ENCODE measurements around the gene ADGRD2. TPM values are rescaled to one million over a fixed set of nuclear protein-coding genes. Genes with fewer than 3 reads are reported as not detected.

Gene ADGRD2
- total RNA-seq, 1 experiment from 2014 or later = not detected

DNA sequence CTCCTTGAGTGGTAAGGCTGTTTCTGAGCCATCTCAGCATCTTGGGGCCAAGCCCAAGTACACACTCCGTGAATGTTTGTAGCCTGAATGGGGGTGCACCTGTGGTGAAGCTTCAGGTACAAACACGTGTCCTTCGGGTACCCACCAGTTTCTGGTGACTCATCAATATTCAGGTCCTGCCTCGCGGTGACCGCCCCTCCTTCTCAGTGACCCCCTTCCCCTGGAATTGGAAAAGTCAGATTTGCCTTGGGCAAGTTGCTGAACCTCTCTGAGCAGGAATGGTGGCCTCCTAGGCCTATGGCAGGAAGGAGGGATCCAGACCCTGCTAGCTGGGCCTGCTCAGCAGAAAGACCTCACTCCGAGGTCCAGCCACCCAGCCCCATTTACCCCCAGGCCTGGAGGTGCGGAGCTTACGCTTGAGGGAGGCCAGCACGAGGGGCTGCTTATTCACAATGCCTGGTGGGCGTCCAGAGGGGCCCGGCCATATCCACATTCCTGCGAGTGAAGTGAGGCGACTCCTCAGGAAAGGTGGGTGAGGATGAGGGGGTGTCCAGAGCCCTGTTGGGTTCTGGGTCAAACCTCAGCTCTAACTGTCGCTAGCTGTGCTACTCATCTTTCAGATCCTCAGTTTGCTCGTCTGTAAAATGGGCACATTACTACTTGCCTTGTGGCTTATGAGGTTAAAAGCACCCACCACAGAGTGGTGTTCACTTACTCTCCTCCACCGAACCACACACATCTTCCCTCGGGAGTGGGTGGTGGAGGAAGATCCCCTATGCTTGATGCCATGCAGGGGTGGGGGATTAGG, 7.0 kb downstream of the ADGRD2 start:
- no peaks in the 10 kb centered on the region for H3K9me3 ChIP-seq (ENCODE audit: control insufficient read depth, insufficient read depth, low read depth, low read length)
- in situ Hi-C loops (cut with HindIII; ENCODE audit: low pct_unique_long_range_greater_than_20kb, low sequenced_read_pairs) = no loop called here
- intact Hi-C loops (cut with micrococcal nuclease; ENCODE audit: unreplicated experiment) = no loop called here
- no peaks in the 10 kb centered on the region for H3K36me3 ChIP-seq (ENCODE audit: control insufficient read depth, insufficient read depth, low read length)
- no TSS peak for BruUV-seq (replicated peaks)
- TF ChIP-seq, protein P1, sequence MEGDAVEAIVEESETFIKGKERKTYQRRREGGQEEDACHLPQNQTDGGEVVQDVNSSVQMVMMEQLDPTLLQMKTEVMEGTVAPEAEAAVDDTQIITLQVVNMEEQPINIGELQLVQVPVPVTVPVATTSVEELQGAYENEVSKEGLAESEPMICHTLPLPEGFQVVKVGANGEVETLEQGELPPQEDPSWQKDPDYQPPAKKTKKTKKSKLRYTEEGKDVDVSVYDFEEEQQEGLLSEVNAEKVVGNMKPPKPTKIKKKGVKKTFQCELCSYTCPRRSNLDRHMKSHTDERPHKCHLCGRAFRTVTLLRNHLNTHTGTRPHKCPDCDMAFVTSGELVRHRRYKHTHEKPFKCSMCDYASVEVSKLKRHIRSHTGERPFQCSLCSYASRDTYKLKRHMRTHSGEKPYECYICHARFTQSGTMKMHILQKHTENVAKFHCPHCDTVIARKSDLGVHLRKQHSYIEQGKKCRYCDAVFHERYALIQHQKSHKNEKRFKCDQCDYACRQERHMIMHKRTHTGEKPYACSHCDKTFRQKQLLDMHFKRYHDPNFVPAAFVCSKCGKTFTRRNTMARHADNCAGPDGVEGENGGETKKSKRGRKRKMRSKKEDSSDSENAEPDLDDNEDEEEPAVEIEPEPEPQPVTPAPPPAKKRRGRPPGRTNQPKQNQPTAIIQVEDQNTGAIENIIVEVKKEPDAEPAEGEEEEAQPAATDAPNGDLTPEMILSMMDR (IDR thresholded peaks at IDR 0.05) = no peak
- TF ChIP-seq, protein P2, sequence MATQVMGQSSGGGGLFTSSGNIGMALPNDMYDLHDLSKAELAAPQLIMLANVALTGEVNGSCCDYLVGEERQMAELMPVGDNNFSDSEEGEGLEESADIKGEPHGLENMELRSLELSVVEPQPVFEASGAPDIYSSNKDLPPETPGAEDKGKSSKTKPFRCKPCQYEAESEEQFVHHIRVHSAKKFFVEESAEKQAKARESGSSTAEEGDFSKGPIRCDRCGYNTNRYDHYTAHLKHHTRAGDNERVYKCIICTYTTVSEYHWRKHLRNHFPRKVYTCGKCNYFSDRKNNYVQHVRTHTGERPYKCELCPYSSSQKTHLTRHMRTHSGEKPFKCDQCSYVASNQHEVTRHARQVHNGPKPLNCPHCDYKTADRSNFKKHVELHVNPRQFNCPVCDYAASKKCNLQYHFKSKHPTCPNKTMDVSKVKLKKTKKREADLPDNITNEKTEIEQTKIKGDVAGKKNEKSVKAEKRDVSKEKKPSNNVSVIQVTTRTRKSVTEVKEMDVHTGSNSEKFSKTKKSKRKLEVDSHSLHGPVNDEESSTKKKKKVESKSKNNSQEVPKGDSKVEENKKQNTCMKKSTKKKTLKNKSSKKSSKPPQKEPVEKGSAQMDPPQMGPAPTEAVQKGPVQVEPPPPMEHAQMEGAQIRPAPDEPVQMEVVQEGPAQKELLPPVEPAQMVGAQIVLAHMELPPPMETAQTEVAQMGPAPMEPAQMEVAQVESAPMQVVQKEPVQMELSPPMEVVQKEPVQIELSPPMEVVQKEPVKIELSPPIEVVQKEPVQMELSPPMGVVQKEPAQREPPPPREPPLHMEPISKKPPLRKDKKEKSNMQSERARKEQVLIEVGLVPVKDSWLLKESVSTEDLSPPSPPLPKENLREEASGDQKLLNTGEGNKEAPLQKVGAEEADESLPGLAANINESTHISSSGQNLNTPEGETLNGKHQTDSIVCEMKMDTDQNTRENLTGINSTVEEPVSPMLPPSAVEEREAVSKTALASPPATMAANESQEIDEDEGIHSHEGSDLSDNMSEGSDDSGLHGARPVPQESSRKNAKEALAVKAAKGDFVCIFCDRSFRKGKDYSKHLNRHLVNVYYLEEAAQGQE (IDR thresholded peaks at IDR 0.05; ENCODE audit: insufficient read depth in 1 of 2, low read depth in 2 of 2, low read length in 1 of 2) = no peak
- TF ChIP-seq TCF7L2 (IDR thresholded peaks at IDR 0.05; ENCODE audit: low read depth, low read length) = no peak
- TF ChIP-seq SIN3A (IDR thresholded peaks at IDR 0.05; ENCODE audit: borderline replicate concordance, insufficient read depth, low read depth, low read length) = no peak
- no peak for TF ChIP-seq POLR2AphosphoS5 (IDR thresholded peaks at IDR 0.05; ENCODE audit: low read depth, low read length)
- DNase-seq (ENCODE audit: low read depth, low spot score) (no peak), ATAC-seq (no peak)
- no peak overlapping the region for H3K27ac ChIP-seq (ENCODE audit: low read length)
- ChIA-PET POLR2A (no interaction called here), CTCF (no interaction called here)
- H3K4me3 ChIP-seq (ENCODE audit: low read depth in 2 of 2, low read length in 2 of 2) = no peak overlapping the region
- no peaks in the 10 kb centered on the region for H3K4me1 ChIP-seq (ENCODE audit: control insufficient read depth, insufficient read depth, low read length)
- no peaks in the 10 kb centered on the region for H3K27me3 ChIP-seq (ENCODE audit: control insufficient read depth, insufficient read depth, low read length)

DNA sequence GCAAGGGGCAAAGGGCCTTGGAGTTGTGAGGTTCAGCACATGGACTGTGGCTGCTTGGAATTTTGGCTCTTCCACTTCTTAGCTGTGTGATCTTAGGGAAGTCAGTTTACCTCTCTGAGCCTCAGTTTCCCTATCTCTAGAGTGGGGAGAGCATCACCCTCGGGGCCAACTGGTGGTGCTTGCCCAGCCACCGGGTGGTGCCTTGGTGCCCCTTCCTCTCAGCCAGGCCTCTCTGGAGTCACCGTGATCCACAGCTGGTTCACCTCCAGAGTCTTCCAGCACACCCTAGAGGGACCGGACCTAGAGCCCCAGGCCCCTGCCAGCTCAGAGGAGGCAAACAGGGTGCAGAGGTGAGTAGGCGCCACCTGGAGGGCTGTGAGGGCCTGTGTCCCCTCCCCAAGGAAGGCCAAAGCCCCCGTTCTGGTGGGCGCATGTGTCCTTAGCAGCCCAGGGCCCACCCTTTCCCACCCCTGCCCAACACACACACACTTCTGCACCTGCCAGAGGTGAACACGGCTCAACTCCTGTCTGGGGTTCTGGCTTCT, 7.7 kb downstream of the ADGRD2 start:
- Histone ChIP-seq H3K27me3 (ENCODE audit: control insufficient read depth, insufficient read depth, low read length) (no peaks in the 10 kb centered on the region), H3K4me1 (ENCODE audit: control insufficient read depth, insufficient read depth, low read length) (no peaks in the 10 kb centered on the region), H3K36me3 (ENCODE audit: control insufficient read depth, insufficient read depth, low read length) (no peaks in the 10 kb centered on the region), H3K4me3 (ENCODE audit: low read depth in 2 of 2, low read length in 2 of 2) (no peak overlapping the region), H3K27ac (ENCODE audit: low read length) (no peak overlapping the region), H3K9me3 (ENCODE audit: control insufficient read depth, insufficient read depth, low read depth, low read length) (no peaks in the 10 kb centered on the region)
- DNase-seq (ENCODE audit: low read depth, low spot score) = no peak
- BruUV-seq (replicated peaks) = no TSS peak
- ChIA-PET CTCF (no interaction called here), POLR2A (no interaction called here)
- intact Hi-C loops (cut with micrococcal nuclease; ENCODE audit: unreplicated experiment) = no loop called here
- TF ChIP-seq, protein P1 (IDR thresholded peaks at IDR 0.05) = no peak; the same call in 1 of the 2 replicates
- TF ChIP-seq POLR2AphosphoS5 (IDR thresholded peaks at IDR 0.05; ENCODE audit: low read depth, low read length) = no peak
- TF ChIP-seq SIN3A (IDR thresholded peaks at IDR 0.05; ENCODE audit: borderline replicate concordance, insufficient read depth, low read depth, low read length) = no peak
- TF ChIP-seq TCF7L2 (IDR thresholded peaks at IDR 0.05; ENCODE audit: low read depth, low read length) = no peak
- TF ChIP-seq, protein P2 (IDR thresholded peaks at IDR 0.05; ENCODE audit: insufficient read depth in 1 of 2, low read depth in 2 of 2, low read length in 1 of 2) = no peak
- no peak for ATAC-seq
- in situ Hi-C loops (cut with HindIII; ENCODE audit: low pct_unique_long_range_greater_than_20kb, low sequenced_read_pairs) = no loop called here

Data from Panc1 (cell line).